Skeletal muscle tissue (tissue), 4 donors: Measurements from ENCODE around the gene GSAP. TPM values are rescaled to one million over a fixed set of nuclear protein-coding genes. Genes with fewer than 3 reads are reported as not detected.

Experiments used
- H3K27ac ChIP-seq: one replicate; pipeline ENCODE4 v1.7.0; 2013; ENCODE audit warnings: mild to moderate bottlenecking, low read depth, low read length, inconsistent platforms
- H3K27me3 ChIP-seq, 3 donors: one replicate each; pipeline ENCODE4 v1.7.0; 2013; ENCODE audit warnings: low read length in 3 of 3; ENCODE audit not compliant: control insufficient read depth in 3 of 3, insufficient read depth in 3 of 3
- H3K36me3 ChIP-seq, 3 donors: one replicate each; pipeline ENCODE4 v1.7.0; 2013; ENCODE audit warnings: low read length in 3 of 3; ENCODE audit not compliant: control insufficient read depth in 3 of 3, insufficient read depth in 3 of 3
- H3K4me1 ChIP-seq, 3 donors: one replicate each; pipeline ENCODE4 v1.7.0; 2013; ENCODE audit warnings: low read length in 3 of 3, mild to moderate bottlenecking in 3 of 3; ENCODE audit not compliant: control insufficient read depth in 3 of 3, insufficient read depth in 3 of 3
- H3K4me3 ChIP-seq, 3 donors: one replicate each; pipeline ENCODE4 v1.7.0; 2013; ENCODE audit warnings: low read length in 3 of 3
- H3K9ac ChIP-seq, 3 donors: one replicate each; pipeline ENCODE4 v1.7.0; 2013; ENCODE audit warnings: low read length in 3 of 3, mild to moderate bottlenecking in 3 of 3, moderate library complexity in 2 of 3, low read depth in 1 of 3
- H3K9me3 ChIP-seq, 3 donors: one replicate each; pipeline ENCODE4 v1.7.0; 2013; ENCODE audit warnings: low read length in 3 of 3; ENCODE audit not compliant: control insufficient read depth in 3 of 3
- total RNA-seq: library from RNA; depleted of rRNA; stranded (reverse); fragments of >200 nt; gene quantifications from one replicate; pipeline ENCODE4 v1.2.3, GENCODE V29; 2014
- donor health status: Osteomylitis.

GSAP gene
- total RNA-seq, 1 donor from 2014 or later: 6.8 TPM

DNA sequence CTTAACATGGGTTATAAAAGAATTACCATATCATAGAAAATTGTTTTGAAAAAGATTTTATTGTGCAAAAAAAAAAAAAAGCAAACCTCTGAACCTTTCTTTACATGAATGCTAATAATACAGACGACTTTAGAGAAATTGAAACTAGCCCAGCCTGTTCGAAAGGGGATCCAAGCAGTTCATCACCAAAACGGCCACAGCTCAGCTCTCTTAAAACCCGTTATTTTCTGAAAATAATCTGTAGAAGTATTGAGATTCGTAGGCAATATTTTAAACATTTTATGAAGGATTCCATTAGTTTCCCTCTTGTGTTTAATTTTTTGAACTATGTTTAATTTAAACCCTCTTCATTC lies 9.9 kb upstream of the GSAP start:
- H3K27ac ChIP-seq: no peak overlapping the region
- H3K9me3 ChIP-seq: no peaks in the 10 kb centered on the region
- H3K36me3 ChIP-seq: no peaks in the 10 kb centered on the region
- H3K4me3 ChIP-seq: peak overlapping the region in 1 of 3 donors; percentile 9
- no peak overlapping the region for H3K9ac ChIP-seq
- H3K27me3 ChIP-seq: peaks cover 0 to 6% (median 2%) of the 10 kb centered on the region in 3 donors
- H3K4me1 ChIP-seq: peaks cover 5 to 8% (median 7%) of the 10 kb centered on the region in 3 donors

DNA sequence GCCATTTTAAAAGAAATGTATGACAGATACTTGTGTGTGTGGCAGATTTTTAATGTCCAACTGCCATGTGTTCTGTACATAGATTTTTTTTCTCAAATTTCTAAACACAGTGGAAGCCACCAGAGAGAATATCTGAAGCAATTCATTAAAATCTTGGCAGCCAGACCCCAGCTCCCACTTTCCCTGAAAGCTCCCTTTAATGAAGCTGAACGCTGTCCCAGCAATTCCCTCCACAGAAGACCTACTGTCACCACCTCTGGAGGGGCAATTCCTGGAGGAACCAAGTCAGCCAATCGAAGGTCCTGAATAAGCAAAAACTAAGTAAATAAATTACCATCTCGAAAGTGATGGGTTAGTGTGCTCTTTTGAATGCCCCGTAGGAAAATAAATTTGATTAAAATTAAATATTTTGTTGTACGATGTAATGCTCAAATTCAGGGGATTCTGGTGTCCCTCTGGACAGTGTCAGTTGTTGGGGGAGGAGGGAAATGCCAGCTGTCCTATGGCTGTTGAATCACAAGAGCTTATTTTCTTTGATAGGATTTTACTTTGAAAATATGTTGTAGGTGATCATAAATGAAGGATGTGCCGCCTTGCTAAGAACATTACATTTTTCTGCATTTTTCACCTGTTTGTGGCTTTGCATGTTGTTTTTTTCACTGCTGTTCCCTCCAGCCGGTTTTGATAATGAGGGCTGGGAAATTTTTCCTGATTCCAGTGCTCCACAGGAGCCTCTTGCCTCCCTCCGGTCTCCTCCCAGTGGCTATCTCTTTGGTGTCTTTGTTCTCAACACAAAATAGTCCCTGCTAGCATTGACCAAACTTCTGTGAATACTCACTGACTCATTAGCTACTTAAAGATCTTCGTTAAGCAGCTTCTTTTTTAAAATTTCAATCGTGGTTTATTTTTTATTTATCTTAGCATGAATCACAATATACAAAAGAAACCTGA lies 9.2 kb upstream of the GSAP start:
- Histone ChIP-seq H3K27ac (no peak overlapping the region), H3K36me3 (no peaks in the 10 kb centered on the region), H3K4me3 (no peak overlapping the region), H3K27me3 (peaks cover 0 to 6% (median 2%) of the 10 kb centered on the region in 3 donors), H3K4me1 (peaks cover 5 to 8% (median 7%) of the 10 kb centered on the region in 3 donors), H3K9ac (no peak overlapping the region), H3K9me3 (no peaks in the 10 kb centered on the region)

DNA sequence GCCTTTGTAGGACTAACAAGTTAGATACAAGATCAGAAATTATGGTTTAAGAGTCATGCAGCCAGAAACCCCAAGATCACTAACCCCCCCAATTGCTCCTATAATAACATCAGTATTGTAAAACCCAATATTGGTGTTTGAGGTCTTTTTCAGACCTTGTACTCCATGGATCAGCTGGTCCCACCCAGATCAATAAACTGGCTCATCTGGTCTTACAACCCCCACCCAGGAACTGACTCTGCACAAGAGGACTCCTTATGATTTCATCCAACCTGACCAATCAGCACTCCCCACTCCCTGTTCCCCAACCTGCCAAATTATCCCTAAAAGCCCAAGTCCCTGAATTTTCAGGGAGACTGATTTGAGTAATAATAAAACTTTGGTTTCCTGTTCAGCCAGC lies 6.4 kb upstream of the GSAP start:
- peaks cover 0 to 6% (median 2%) of the 10 kb centered on the region in 3 donors for H3K27me3 ChIP-seq
- no peak overlapping the region for H3K4me3 ChIP-seq
- peaks cover 0 to 5% (median 4%) of the 10 kb centered on the region in 3 donors for H3K4me1 ChIP-seq
- H3K27ac ChIP-seq: no peak overlapping the region
- no peaks in the 10 kb centered on the region for H3K36me3 ChIP-seq
- no peaks in the 10 kb centered on the region for H3K9me3 ChIP-seq
- no peak overlapping the region for H3K9ac ChIP-seq

DNA sequence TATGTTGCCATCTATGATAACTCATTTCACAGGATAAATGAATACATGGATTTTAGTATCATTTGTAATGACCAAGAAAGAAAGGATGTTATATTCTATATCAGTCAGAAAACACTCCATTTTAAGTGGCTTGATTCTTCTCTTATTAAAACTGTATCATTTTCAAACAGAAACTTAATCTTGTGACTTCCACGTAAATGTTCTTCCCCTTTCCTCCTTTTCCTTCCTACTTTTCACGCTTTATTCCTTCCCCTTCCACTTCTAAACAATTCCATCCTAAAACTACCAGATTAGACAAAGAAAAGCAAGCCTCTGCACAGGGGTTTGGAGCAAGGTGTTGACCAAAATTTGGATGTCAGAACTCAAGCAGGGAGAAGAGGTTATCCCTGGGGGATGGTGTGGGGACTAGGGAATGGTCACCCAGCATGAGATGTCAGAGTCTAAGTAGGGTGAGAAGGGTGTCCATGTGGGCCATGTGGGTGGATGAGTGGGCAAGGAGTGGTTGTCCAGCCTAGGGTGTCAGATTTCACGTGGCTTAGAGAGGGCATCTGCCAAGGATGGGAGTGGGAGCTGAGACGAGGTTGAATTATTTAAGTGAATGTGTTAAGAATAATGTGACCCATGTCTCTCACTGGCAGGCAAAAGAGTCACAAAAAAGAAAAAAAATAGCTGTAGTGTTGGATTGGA lies 5.0 kb upstream of the GSAP start:
- Histone ChIP-seq H3K9ac (no peak overlapping the region), H3K9me3 (no peaks in the 10 kb centered on the region), H3K4me3 (no peak overlapping the region), H3K27ac (no peak overlapping the region), H3K4me1 (peaks cover 2 to 8% (median 7%) of the 10 kb centered on the region in 3 donors), H3K27me3 (peaks cover 0 to 2% (median 2%) of the 10 kb centered on the region in 3 donors), H3K36me3 (no peaks in the 10 kb centered on the region)

DNA sequence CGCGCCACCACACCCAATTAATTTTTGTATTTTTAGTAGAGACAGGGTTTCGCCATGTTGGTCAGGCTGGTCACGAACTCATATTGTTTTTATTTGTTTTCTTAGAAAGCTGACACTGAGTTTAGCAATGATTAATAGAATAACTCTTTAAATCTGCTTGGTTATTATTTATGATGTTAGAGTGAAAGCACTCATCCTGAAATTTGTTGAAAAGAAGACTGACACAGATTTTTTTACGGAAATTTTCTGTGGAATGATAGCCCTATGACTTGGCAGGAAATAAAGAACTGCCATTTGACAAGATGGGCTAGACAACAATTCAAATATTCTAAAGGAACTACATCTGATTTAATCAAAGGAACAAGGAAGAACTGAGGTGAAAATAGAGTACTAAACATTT lies 4.3 kb upstream of the GSAP start:
- H3K27ac ChIP-seq: no peak overlapping the region

DNA sequence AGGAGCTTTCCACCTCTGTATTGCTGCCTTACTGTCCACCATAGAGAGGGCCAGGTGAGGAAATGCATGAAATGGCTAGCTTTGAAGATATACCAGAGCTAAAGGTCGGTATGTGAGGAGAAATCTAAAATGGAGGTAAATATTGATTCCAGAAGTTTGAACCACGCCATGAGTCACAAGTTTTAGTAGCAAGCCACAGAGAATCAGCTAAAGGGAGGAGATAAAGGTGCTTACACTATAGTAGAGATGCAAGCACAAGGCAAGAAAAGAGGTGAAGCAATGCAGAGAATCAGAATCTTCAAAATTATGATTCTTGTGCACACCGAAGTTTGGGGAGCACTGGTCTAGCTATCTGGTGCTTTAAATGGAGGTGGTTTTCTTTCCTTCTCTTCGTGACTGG lies 3.0 kb upstream of the GSAP start:
- Histone ChIP-seq H3K9me3 (no peaks in the 10 kb centered on the region), H3K27me3 (no peaks in the 10 kb centered on the region), H3K4me3 (no peak overlapping the region), H3K9ac (no peak overlapping the region), H3K4me1 (peaks cover 5 to 8% (median 7%) of the 10 kb centered on the region in 3 donors), H3K36me3 (no peaks in the 10 kb centered on the region), H3K27ac (no peak overlapping the region)

More for the DNA sequence above, 4.3 kb upstream of the GSAP start:
- Histone ChIP-seq H3K27me3 (peaks cover 0 to 2% (median 0%) of the 10 kb centered on the region in 3 donors), H3K9me3 (no peaks in the 10 kb centered on the region), H3K36me3 (no peaks in the 10 kb centered on the region), H3K4me3 (no peak overlapping the region), H3K4me1 (peaks cover 5 to 8% (median 6%) of the 10 kb centered on the region in 3 donors), H3K9ac (no peak overlapping the region)

DNA sequence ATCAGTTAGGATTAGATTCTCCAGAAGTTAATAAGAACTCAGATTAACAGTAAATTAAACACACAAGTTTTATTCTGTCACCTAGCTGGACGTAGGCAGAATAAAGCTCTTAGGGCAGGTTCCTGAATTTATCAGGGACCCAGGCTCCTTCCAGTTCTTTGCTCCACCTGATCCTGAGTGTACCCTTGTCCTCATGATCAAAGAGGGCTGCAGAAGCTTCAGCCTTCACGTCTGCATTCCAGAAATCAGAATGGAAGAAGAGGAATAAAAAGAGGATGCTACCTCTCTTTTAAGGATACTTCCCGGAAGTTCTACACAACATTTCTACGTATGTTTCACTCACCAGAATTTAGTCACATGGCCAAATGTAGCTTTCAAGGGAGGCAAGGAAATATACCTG lies 1.7 kb upstream of the GSAP start:
- no peak overlapping the region for H3K9ac ChIP-seq
- peaks cover 5 to 8% (median 7%) of the 10 kb centered on the region in 3 donors for H3K4me1 ChIP-seq
- no peaks in the 10 kb centered on the region for H3K27me3 ChIP-seq
- H3K4me3 ChIP-seq: no peak overlapping the region
- no peak overlapping the region for H3K27ac ChIP-seq
- H3K36me3 ChIP-seq: no peaks in the 10 kb centered on the region
- H3K9me3 ChIP-seq: no peaks in the 10 kb centered on the region

DNA sequence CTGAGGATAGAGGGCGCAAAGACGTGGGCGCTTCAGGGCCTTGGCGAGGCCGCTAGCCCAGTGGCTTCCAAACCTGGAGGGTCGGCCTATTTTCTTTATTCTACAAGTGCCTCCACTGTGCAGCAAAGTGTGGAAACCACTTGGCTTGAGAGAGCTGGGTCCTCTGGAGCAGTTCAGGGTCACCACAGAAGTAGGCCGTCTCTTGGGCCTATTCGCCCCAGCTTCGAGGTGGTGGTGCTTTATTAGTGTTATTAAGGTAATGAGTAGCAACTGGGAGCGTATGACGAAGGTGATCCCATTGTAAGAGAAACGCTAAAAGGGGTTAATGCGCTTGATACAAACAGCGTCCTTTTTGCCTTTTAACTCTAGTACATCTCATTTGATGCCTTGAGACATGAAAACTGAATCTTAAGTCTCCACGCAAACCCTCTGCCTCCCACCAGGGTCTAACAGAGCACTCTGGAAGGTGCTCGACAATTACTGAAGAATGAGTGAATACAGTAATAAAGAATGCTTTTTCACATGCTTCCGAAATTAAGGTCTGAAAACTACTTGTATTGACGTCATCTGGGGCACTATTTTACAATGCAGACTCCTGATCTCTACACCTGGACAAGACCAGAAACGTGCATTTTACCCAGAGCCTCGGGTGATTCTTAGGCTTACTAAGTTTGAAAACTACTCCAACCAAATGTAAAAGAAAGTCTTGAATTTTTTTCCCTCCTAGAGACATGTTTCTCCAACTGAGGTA lies 647 bp upstream of the GSAP start:
- Histone ChIP-seq H3K4me1 (peaks cover 5 to 8% (median 7%) of the 10 kb centered on the region in 3 donors), H3K27ac (peak overlapping the region; percentile 49), H3K4me3 (peak overlapping the region; percentile 70 to 82 (median 78)), H3K27me3 (no peaks in the 10 kb centered on the region), H3K36me3 (no peaks in the 10 kb centered on the region), H3K9ac (peak overlapping the region; percentile 73 to 81 (median 78)), H3K9me3 (no peaks in the 10 kb centered on the region)

DNA sequence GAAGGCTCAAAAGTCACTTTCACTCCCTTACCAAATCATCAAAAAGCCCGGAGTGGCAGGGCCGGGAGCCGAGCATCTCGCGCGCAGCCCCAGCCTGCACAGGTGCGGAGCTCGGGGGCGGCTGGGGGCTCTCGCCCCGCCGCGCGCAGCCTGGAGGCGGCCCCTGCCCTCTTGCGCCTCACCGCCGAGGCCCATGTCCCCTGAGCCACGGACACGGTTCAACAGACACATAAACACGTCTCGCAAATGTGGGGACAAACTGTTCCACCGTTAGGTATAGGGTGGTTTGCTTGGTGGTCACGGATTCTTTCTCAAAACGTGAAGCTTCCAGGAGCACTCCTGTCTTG lies 700 bp downstream of the GSAP start:
- no peaks in the 10 kb centered on the region for H3K27me3 ChIP-seq
- no peaks in the 10 kb centered on the region for H3K36me3 ChIP-seq
- H3K4me3 ChIP-seq: peak overlapping the region; percentile 72 to 82 (median 78)
- peak overlapping the region; percentile 49 for H3K27ac ChIP-seq
- H3K9me3 ChIP-seq: no peaks in the 10 kb centered on the region
- peaks cover 5 to 8% (median 7%) of the 10 kb centered on the region in 3 donors for H3K4me1 ChIP-seq
- H3K9ac ChIP-seq: peak overlapping the region; percentile 60 to 81 (median 73)
